ENCODE results near the gene APC2. TPM values are rescaled to one million over a fixed set of nuclear protein-coding genes. Genes with fewer than 3 reads are reported as not detected.

APC2 gene
- total and polyA plus RNA-seq, 2 donors (not counting 1 experiment from before 2014, with no cell fraction given) = 0.12 to 0.16 TPM

GRCh38 chr19:1471010-1471514 lies 21.1 kb downstream of the APC2 start:
- Histone ChIP-seq H3K9ac (ENCODE audit: low read length) (peak overlapping the region; percentile 66), H3K9me3 (ENCODE audit: control extremely low read depth in 1 of 3, control insufficient read depth in 2 of 3, insufficient read depth in 1 of 3, low read length in 2 of 3) (peaks cover 0 to 7% (median 0%) of the 10 kb centered on the region in 3 donors), H2AFZ (ENCODE audit: insufficient read depth, low read depth, low read length, poor library complexity, severe bottlenecking) (no peak overlapping the region), H3K4me2 (replicated peaks; ENCODE audit: low read depth, low read length, poor library complexity, severe bottlenecking) (peak overlapping the region; percentile 98), H4K20me1 (ENCODE audit: control insufficient read depth, insufficient read depth, low read length, poor library complexity, severe bottlenecking) (peaks cover 93% of the 10 kb centered on the region), H3K27ac (ENCODE audit: low read length in 2 of 2) (no peak overlapping the region), H3K4me1 (ENCODE audit: control insufficient read depth in 2 of 2, insufficient read depth in 2 of 2, low read length in 2 of 2) (peaks cover 50 to 58% of the 10 kb centered on the region in 2 donors), H3K27me3 (replicated peaks in 1 of 4; ENCODE audit: control extremely low read depth in 1 of 4, control insufficient read depth in 3 of 4, insufficient read depth in 4 of 4, low read length in 3 of 4) (peaks cover 0 to 53% (median 18%) of the 10 kb centered on the region in 4 experiments), H3K36me3 (replicated peaks in 1 of 2; ENCODE audit: control extremely low read depth in 1 of 2, control insufficient read depth in 1 of 2, extremely low read depth in 1 of 2, insufficient read depth in 2 of 2, low read length in 1 of 2) (no peaks in the 10 kb centered on the region), H3K4me3 (ENCODE audit: control extremely low read depth in 1 of 5, extremely low read depth in 1 of 5, insufficient read depth in 1 of 5, low read depth in 2 of 5, low read length in 4 of 5) (peak overlapping the region in 4 of 5 experiments; percentile 32 to 55 (median 53)), H3K79me2 (ENCODE audit: control insufficient read depth, insufficient read depth, low read length) (peaks cover 17% of the 10 kb centered on the region)
- DNase-seq = peak; percentile 53
- peak overlapping the region; percentile 80 for H3K4me3 Mint-ChIP-seq
- TF ChIP-seq CTCF (IDR thresholded peaks at IDR 0.05) (no peak), EZH2 (IDR thresholded peaks at IDR 0.05; ENCODE audit: borderline replicate concordance, insufficient read depth, low read depth, low read length, poor library complexity, severe bottlenecking) (no peak)
- intact Hi-C loops (cut with micrococcal nuclease) = loop anchor here (2.0 kb wide), 1 partner anchor 20 kb away; the partner anchor contains the start of genes PCSK4 and REEP6
- no peaks in the 10 kb centered on the region for H3K9me3 Mint-ChIP-seq (ENCODE audit: insufficient read depth)
- ATAC-seq (ENCODE audit: low read depth) = peak; percentile 22
- 7% methylated on average over 28 of the region's 28 CpGs for WGBS (ENCODE audit: insufficient coverage)
- H3K4me1 Mint-ChIP-seq = peaks cover 20% of the 10 kb centered on the region
- POLR2A ChIA-PET = interaction anchor here (0.7 to 1.5 kb wide), 3 partner anchors 17 to 26 kb away, joined by 4 to 5 read pairs (median 4); no protein-coding TSS in a partner anchor
- CTCF ChIA-PET = interaction anchor here (0.8 to 1.3 kb wide), 3 partner anchors 13 to 201 kb away, joined by 3 to 4 read pairs (median 4); no protein-coding TSS in a partner anchor
- H3K27me3 Mint-ChIP-seq = peaks cover 3% of the 10 kb centered on the region
- H3K27ac Mint-ChIP-seq = peak overlapping the region; percentile 32
